K562 (cell line): ENCODE results near the gene MARS1. TPM values are rescaled to one million over a fixed set of nuclear protein-coding genes. Genes with fewer than 3 reads are reported as not detected.
A peak's percentile ranks its signal among the peaks of the same experiment; 100 is the strongest.

Experiments
- ARID2 ChIP-seq: fragments of 450-650 bp; IDR thresholded peaks from 2 replicates; pipeline ENCODE4 v1.6.1; 2017; ENCODE audit warnings: antibody characterized with exemption, mild to moderate bottlenecking
- BRD4 ChIP-seq: fragments of 200-600 bp; sonication (generic); IDR thresholded peaks from 2 replicates; pipeline ENCODE4 v1.6.1; 2017; ENCODE audit warnings: inconsistent platforms
- CBFA2T3 ChIP-seq: fragments of 450-650 bp; IDR thresholded peaks from 2 replicates; pipeline ENCODE4 v1.6.1; 2017
- CTCFL ChIP-seq: IDR thresholded peaks from 2 replicates; pipeline ENCODE4 v1.6.1; 2011; ENCODE audit warnings: borderline replicate concordance, low read depth, mild to moderate bottlenecking, moderate library complexity, low read length; ENCODE audit not compliant: insufficient read depth, poor library complexity, severe bottlenecking
- HBP1 ChIP-seq: fragments of 450-650 bp; formaldehyde crosslinking; IDR thresholded peaks from 2 replicates; pipeline ENCODE4 v1.4.0; 2022; ENCODE audit warnings: missing genetic modification characterization
- IFI16 ChIP-seq: fragments of 250-450 bp; sonication (Bioruptor Pico); IDR thresholded peaks from 2 replicates; pipeline ENCODE4 v2.1.2; 2022; ENCODE audit warnings: mild to moderate bottlenecking, inconsistent platforms
- IRF9 ChIP-seq: fragments of 450-650 bp; IDR thresholded peaks from 2 replicates; pipeline ENCODE4 v1.6.1; 2016; ENCODE audit warnings: missing biosample characterization, missing genetic modification characterization
- KLF16 ChIP-seq: IDR thresholded peaks from 2 replicates; pipeline ENCODE4 v1.6.1; 2016; ENCODE audit warnings: antibody characterized with exemption
- NR0B1 ChIP-seq: fragments of 450-650 bp; IDR thresholded peaks from one replicate; pipeline ENCODE4 v1.6.1; 2018; ENCODE audit warnings: mild to moderate bottlenecking, moderate library complexity; ENCODE audit not compliant: partially characterized antibody
- PCBP2 ChIP-seq: fragments of 200-400 bp; formaldehyde crosslinking; IDR thresholded peaks from 2 replicates; pipeline ENCODE4 v1.6.1; 2018; ENCODE audit warnings: low read length, low read depth, mild to moderate bottlenecking, moderate library complexity; ENCODE audit not compliant: poor library complexity, severe bottlenecking
- RBM14 ChIP-seq: fragments of 200-400 bp; formaldehyde crosslinking; IDR thresholded peaks from 2 replicates; pipeline ENCODE4 v1.6.1; 2018; ENCODE audit warnings: low read depth, mild to moderate bottlenecking, low read length, moderate library complexity, borderline replicate concordance; ENCODE audit not compliant: insufficient read depth
- RNF2 ChIP-seq: sonication (generic); IDR thresholded peaks from 2 replicates; pipeline ENCODE4 v1.6.1; 2016
- SFPQ ChIP-seq: fragments of 200-400 bp; formaldehyde crosslinking; IDR thresholded peaks from 2 replicates; pipeline ENCODE4 v1.6.1; 2017; ENCODE audit warnings: mild to moderate bottlenecking, low read depth, low read length, moderate library complexity
- SPI1 ChIP-seq: IDR thresholded peaks from 2 replicates; pipeline ENCODE4 v1.6.1; 2011; ENCODE audit warnings: low read depth, low read length, control low read depth, borderline replicate concordance
- TAF9B ChIP-seq: fragments of 450-650 bp; IDR thresholded peaks from 2 replicates; pipeline ENCODE4 v1.6.1; 2018; ENCODE audit warnings: mild to moderate bottlenecking; ENCODE audit not compliant: partially characterized antibody
- ZNF146 ChIP-seq: IDR thresholded peaks from one replicate; pipeline ENCODE4 v1.6.1; 2018; ENCODE audit warnings: missing compliant biosample characterization; ENCODE audit not compliant: unreplicated experiment
- ZNF184 ChIP-seq: sonication (generic); formaldehyde crosslinking; IDR thresholded peaks from 2 replicates; pipeline ENCODE4 v1.5.0; 2020; ENCODE audit warnings: missing genetic modification reagents
- polyA plus RNA-seq, 8 experiments: library from polyadenylated mRNA; depleted of rRNA in 4 of 8; stranded (reverse) in 5 of 8; unstranded in 3 of 8; fragments of >200 nt; fragmentation: Nextera tagmentation in 2 of 8; fragmentation: Illumina TruSeq in 1 of 8; extraction: Ambion mirVana in 2 of 8; extraction: Trizol in 1 of 8; gene quantifications; 2 replicates each; pipeline versions ENCODE4 v1.2.1 to v1.2.3, GENCODE V29; 2011 to 2014; ENCODE audit warnings: inconsistent platforms in 1 of 8, missing spikeins in 1 of 8
- total RNA-seq, 7 experiments: library from RNA; depleted of rRNA in 6 of 7; stranded (reverse); fragments of >200 nt in 6 of 7; fragmentation: Illumina TruSeq in 2 of 7; extraction: Trizol in 2 of 7; gene quantifications; 2 replicates each; pipeline versions ENCODE4 v1.2.1 to v1.2.3, GENCODE V29; 2011 to 2021; ENCODE audit warnings: low replicate concordance in 1 of 7

Gene MARS1
- total and polyA plus RNA-seq, 9 of the 15 experiments (the other 6 are each of a cell fraction or from before 2014, with no cell fraction given), result 117 to 382 (median 220) TPM

GRCh38 chr12:57488402-57489156 is 711 bp downstream of the MARS1 start (continued):
- TF ChIP-seq HBP1 (CRISPR knock-in tag) (no peak), IFI16 (CRISPR knock-in tag) (no peak), ARID2 (0 out of 2 replicates have a peak, but pooled peaks have one; percentile 11), RNF2 (no peak), PCBP2 (no peak), CTCFL (no peak), IRF9 (tag) (no peak), CBFA2T3 (0 out of 2 replicates have a peak, but pooled peaks have one; percentile 16), BRD4 (no peak; the same call in 1 of the 2 replicates), TAF9B (no peak), KLF16 (no peak), RBM14 (no peak), SFPQ (no peak), SPI1 (no peak), NR0B1 (no peak), ZNF146 (no peak), ZNF184 (CRISPR knock-in tag) (no peak)
